Right atrium auricular region (tissue), 2 donors: ENCODE results near the gene MVD. TPM values are rescaled to one million over a fixed set of nuclear protein-coding genes. Genes with fewer than 3 reads are reported as not detected.
"Not testable (repeated sequence)": the region's sequence is repeated elsewhere in the genome, so short reads cannot be mapped to it uniquely, and the experiment has no call there.

ENCODE experiments used
- DNase-seq: peaks from one replicate; pipeline ENCODE4 v3.0.0-alpha.2; 2019; ENCODE audit warnings: low spot score
- H3K27ac ChIP-seq, 2 donors: fragments of 200-600 bp; sonication (generic); 1 replicate in 1 of 2; 2 replicates in 1 of 2; pipeline ENCODE4 v1.5.1; 2016 to 2019
- H3K27me3 ChIP-seq, 2 donors: fragments of 200-600 bp; sonication (generic); one replicate each; pipeline versions ENCODE4 v1.5.1 to v1.6.0; 2017 to 2019
- H3K36me3 ChIP-seq: fragments of 200-600 bp; sonication (generic); one replicate; pipeline ENCODE4 v1.5.1; 2016
- H3K4me1 ChIP-seq, 2 donors: fragments of 200-600 bp; sonication (generic); one replicate each; pipeline versions ENCODE4 v1.5.1 to v1.6.0; 2017 to 2019
- H3K4me3 ChIP-seq, 2 donors: fragments of 200-600 bp; sonication (generic); 1 replicate in 1 of 2; 2 replicates in 1 of 2; pipeline ENCODE4 v1.5.1; 2017 to 2019; ENCODE audit warnings: mild to moderate bottlenecking in 1 of 2, moderate library complexity in 1 of 2
- H3K9me3 ChIP-seq, 2 donors: fragments of 200-600 bp; sonication (generic); one replicate each; pipeline ENCODE4 v1.5.1; 2019
- total RNA-seq, 2 donors: library from RNA; depleted of rRNA; stranded (reverse); fragments of >200 nt; gene quantifications; one replicate each; pipeline ENCODE4 v1.1.0, GENCODE V29; 2016
- TF ChIP-seq, protein P1 (sequence below), 2 donors: fragments of 200-600 bp; sonication (generic); IDR thresholded peaks; one replicate each; pipeline ENCODE4 v1.5.1; 2019; ENCODE audit warnings: antibody characterized with exemption in 2 of 2

MVD gene
- total RNA-seq, 2 donors from 2014 or later, result 21.5 to 23.1 TPM

DNA sequence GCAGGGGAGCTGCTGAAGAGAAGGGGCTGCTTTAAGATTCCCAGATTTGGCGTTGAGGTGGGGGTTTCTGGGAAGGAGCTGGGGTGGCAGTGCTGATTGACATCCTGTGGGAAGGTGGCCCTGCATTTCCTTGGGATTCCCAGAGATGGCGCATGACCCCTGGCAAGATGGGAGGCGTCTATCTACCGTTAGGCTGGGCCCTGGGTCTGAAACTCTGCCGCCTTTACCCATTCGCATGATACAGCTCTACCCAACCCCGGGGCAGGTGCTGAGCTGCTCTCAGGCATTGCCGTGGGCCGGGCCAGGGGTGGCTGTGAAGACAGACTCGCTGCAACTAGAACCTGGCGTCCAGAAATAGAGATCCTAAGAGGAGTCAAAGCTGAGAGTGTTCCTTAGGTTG, 9.9 kb upstream of the MVD start:
- no peaks in the 10 kb centered on the region for H3K36me3 ChIP-seq
- no peaks in the 10 kb centered on the region for H3K9me3 ChIP-seq
- H3K27ac ChIP-seq, result peak overlapping the region; percentile 72 to 77
- no peak overlapping the region for H3K4me3 ChIP-seq
- TF ChIP-seq, protein P1, sequence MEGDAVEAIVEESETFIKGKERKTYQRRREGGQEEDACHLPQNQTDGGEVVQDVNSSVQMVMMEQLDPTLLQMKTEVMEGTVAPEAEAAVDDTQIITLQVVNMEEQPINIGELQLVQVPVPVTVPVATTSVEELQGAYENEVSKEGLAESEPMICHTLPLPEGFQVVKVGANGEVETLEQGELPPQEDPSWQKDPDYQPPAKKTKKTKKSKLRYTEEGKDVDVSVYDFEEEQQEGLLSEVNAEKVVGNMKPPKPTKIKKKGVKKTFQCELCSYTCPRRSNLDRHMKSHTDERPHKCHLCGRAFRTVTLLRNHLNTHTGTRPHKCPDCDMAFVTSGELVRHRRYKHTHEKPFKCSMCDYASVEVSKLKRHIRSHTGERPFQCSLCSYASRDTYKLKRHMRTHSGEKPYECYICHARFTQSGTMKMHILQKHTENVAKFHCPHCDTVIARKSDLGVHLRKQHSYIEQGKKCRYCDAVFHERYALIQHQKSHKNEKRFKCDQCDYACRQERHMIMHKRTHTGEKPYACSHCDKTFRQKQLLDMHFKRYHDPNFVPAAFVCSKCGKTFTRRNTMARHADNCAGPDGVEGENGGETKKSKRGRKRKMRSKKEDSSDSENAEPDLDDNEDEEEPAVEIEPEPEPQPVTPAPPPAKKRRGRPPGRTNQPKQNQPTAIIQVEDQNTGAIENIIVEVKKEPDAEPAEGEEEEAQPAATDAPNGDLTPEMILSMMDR (IDR thresholded peaks at IDR 0.05), result no peak
- no peak for DNase-seq
- no peaks in the 10 kb centered on the region for H3K27me3 ChIP-seq
- H3K4me1 ChIP-seq, result peaks cover 0 to 31% of the 10 kb centered on the region in 2 donors

DNA sequence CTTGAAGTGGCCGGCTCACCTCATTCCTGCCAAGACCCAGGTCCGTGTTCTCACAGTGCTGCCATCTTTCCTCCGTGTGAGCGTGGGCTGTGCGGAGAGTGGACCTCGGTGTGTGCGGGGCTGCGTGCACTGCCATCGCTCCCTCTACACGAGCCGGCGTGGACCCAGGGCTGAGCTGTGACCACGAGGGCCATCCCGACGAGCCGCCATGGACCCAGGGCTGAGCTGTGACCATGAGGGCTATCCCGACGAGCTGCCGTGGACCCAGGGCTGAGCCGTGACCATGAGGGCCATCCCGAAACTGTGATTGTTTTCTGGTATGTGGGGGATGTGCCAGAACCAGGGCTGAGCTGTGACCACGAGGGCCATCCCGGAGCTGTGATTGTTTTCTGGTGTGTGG, 8.9 kb upstream of the MVD start:
- Histone ChIP-seq H3K27me3 (no peaks in the 10 kb centered on the region), H3K9me3 (no peaks in the 10 kb centered on the region), H3K27ac (no peak overlapping the region), H3K4me1 (peaks cover 0 to 31% of the 10 kb centered on the region in 2 donors), H3K36me3 (no peaks in the 10 kb centered on the region), H3K4me3 (no peak overlapping the region)
- TF ChIP-seq, protein P1 (IDR thresholded peaks at IDR 0.05), result no peak
- DNase-seq, result no peak

DNA sequence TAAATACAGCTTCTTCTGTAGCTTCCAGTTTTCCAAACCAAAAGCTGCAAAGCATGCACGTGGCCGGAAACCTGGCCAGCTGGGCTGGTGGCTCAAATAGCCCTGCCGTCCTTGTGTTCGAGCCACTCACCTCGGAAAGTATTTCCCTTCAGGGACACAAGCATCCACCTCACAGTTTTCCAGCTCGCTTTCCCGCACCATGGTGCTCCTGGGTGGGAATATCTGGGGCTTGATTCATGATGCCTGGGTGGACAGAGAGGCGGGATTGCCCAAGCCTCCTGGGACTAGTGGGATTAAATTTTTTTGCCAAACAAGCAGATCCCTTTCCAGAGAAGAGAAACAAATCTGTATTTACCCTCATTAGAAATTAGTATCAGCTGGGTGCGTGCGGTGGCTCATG, 7.1 kb upstream of the MVD start:
- Histone ChIP-seq H3K4me3 (no peak overlapping the region), H3K4me1 (peaks cover 0 to 26% of the 10 kb centered on the region in 2 donors), H3K9me3 (no peaks in the 10 kb centered on the region), H3K27ac (no peak overlapping the region), H3K27me3 (no peaks in the 10 kb centered on the region), H3K36me3 (no peaks in the 10 kb centered on the region)
- TF ChIP-seq, protein P1 (IDR thresholded peaks at IDR 0.05), result no peak
- no peak for DNase-seq

DNA sequence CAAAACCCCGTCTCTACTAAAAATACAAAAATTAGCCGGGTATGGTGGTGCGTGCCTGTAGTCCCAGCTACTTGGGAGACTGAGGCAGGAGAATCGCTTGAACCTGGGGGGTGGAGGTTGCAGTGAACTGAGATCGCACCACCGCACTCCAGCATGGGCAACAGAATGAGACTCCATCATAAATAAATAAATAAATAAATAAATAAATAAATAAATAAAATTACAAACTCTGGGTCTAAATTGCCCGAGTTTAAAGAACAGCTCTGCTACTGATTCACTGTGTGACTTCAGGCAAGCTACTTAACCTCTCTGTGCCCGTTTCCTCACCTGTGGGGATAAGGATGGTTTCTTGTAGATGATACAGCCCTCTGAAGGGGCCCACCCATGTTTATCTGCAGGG, 6.6 kb upstream of the MVD start:
- H3K36me3 ChIP-seq, H3K4me3 ChIP-seq, H3K27ac ChIP-seq, DNase-seq, H3K27me3 ChIP-seq, H3K9me3 ChIP-seq: not testable (repeated sequence)
- peaks cover 0 to 26% of the 10 kb centered on the region in 2 donors for H3K4me1 ChIP-seq

DNA sequence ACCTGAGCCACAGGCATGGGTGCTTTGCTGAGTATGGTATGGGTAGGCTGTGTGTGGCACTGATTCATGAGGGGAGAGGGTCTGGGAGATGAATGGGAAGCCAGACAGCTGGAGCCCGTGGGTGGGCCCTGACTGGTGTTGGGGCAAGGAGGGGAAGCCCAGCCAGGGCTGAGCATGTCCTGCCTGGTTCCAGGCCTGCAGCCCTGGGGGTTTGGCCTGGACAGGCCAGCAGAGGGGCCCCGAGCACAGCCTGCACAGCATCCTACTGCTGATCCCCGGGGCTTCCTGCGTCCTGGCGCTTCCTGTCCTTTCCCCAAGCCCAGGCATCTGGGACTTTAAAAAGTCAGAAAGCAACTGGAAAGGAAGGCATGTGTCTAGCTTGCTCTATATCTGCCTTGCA, 4.6 kb upstream of the MVD start:
- Histone ChIP-seq H3K36me3 (no peaks in the 10 kb centered on the region), H3K27me3 (no peaks in the 10 kb centered on the region), H3K4me1 (peaks cover 0 to 21% of the 10 kb centered on the region in 2 donors), H3K27ac (no peak overlapping the region), H3K9me3 (no peaks in the 10 kb centered on the region), H3K4me3 (no peak overlapping the region)
- TF ChIP-seq, protein P1 (IDR thresholded peaks at IDR 0.05), result no peak
- no peak for DNase-seq

DNA sequence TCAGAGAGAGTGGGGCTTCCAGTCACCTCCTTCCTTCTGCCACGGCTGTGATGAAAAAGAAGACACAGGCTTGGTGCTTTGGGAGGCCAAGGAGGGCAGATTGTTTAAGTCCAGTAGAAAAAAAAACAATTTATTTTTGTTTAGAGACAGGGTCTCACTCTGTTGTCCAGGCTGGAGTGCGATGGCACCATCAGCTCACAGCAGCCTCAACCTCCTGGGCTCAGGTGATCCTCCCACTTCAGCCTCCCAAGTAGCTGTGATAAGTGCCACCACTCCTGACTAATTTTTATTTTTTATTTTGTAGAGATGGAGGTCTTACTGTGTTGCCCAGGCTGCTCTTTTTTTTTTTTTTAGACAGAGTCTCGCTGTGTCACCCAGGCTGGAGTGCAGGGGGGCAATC, 2.7 kb upstream of the MVD start:
- H3K27ac ChIP-seq, result no peak overlapping the region
- no peak for DNase-seq
- TF ChIP-seq, protein P1 (IDR thresholded peaks at IDR 0.05), result no peak

More for the DNA sequence above, 2.7 kb upstream of the MVD start:
- H3K4me1 ChIP-seq, result peaks cover 0 to 20% of the 10 kb centered on the region in 2 donors
- H3K36me3 ChIP-seq, result no peaks in the 10 kb centered on the region
- no peaks in the 10 kb centered on the region for H3K9me3 ChIP-seq
- H3K27me3 ChIP-seq, result no peaks in the 10 kb centered on the region
- no peak overlapping the region for H3K4me3 ChIP-seq
